Liver (tissue), 3 donors: Measurements from ENCODE around the gene TTYH1.

ENCODE experiments used
- ATF3 ChIP-seq: IDR thresholded peaks from 2 replicates; pipeline ENCODE4 v1.6.1; 2016; ENCODE audit warnings: antibody characterized with exemption
- CTCF ChIP-seq: fragments of 150-350 bp; IDR thresholded peaks from 2 replicates; pipeline ENCODE4 v1.5.1; 2017; ENCODE audit warnings: improper control_type of control experiment, low read depth, low read length; ENCODE audit not compliant: missing input control
- EGR1 ChIP-seq, 2 donors: IDR thresholded peaks; 2 replicates each; pipeline ENCODE4 v1.6.1; 2016 to 2018; ENCODE audit warnings: antibody characterized with exemption in 2 of 2, low read depth in 2 of 2
- FOXA1 ChIP-seq: IDR thresholded peaks from 2 replicates; pipeline ENCODE4 v1.6.1; 2016; ENCODE audit warnings: antibody characterized with exemption
- GABPA ChIP-seq, 2 donors: IDR thresholded peaks in 1 of 2; conservative IDR thresholded peaks in 1 of 2; 2 replicates each; pipeline ENCODE4 v1.6.1; 2016; ENCODE audit warnings: antibody characterized with exemption in 2 of 2, mild to moderate bottlenecking in 1 of 2, moderate library complexity in 1 of 2
- JUND ChIP-seq, 2 donors: IDR thresholded peaks; 2 replicates each; pipeline ENCODE4 v1.6.1; 2016; ENCODE audit warnings: antibody characterized with exemption in 2 of 2
- RAD21 ChIP-seq, 2 donors: IDR thresholded peaks; 2 replicates each; pipeline ENCODE4 v1.6.1; 2016; ENCODE audit warnings: antibody characterized with exemption in 2 of 2, mild to moderate bottlenecking in 2 of 2
- REST ChIP-seq: IDR thresholded peaks from 2 replicates; pipeline ENCODE4 v1.6.1; 2016; ENCODE audit warnings: antibody characterized with exemption, mild to moderate bottlenecking
- SP1 ChIP-seq: IDR thresholded peaks from 2 replicates; pipeline ENCODE4 v1.6.1; 2018; ENCODE audit warnings: antibody characterized with exemption, mild to moderate bottlenecking
- TAF1 ChIP-seq: conservative IDR thresholded peaks from 2 replicates; pipeline ENCODE4 v1.6.1; 2016; ENCODE audit warnings: antibody characterized with exemption, mild to moderate bottlenecking
- YY1 ChIP-seq: IDR thresholded peaks from 2 replicates; pipeline ENCODE4 v1.6.1; 2016; ENCODE audit warnings: antibody characterized with exemption, mild to moderate bottlenecking
- TF ChIP-seq, protein P1 (sequence below): IDR thresholded peaks from 2 replicates; pipeline ENCODE4 v1.6.1; 2016; ENCODE audit warnings: antibody characterized with exemption
- TF ChIP-seq, protein P2 (sequence below): IDR thresholded peaks from 2 replicates; pipeline ENCODE4 v1.6.1; 2016; ENCODE audit warnings: antibody characterized with exemption
- donor health status: healthy.
- donor health status: healthy.

DNA sequence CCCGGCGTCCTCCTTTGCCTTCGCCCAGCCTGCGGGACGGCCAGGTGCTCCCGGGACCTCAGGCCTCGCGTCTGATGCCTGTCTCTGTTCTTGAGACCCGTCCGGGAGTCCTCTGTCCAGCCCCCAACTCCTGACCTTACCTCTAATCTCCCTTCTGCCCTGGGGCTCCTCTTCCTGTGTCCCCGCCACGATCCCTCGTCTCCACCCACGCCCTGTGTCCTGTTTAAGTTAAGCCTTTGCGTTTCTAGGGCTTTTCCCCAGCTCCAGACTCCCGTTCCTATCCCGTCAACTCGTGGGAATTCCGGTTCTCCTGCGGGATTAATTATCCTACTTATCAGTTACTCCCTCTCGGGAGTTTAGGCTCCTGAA is 34.4 kb downstream of the TTYH1 start:
- TF ChIP-seq, protein P1, sequence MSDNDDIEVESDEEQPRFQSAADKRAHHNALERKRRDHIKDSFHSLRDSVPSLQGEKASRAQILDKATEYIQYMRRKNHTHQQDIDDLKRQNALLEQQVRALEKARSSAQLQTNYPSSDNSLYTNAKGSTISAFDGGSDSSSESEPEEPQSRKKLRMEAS: no peak
- TF ChIP-seq CTCF (no peak), TAF1 (no peak), REST (no peak), SP1 (no peak), GABPA (IDR thresholded peaks at IDR 0.05 in 1 of 2, conservative IDR thresholded peaks at IDR 0.05 in 1 of 2) (no peak), RAD21 (IDR thresholded peaks at IDR 0.05) (no peak), YY1 (no peak), FOXA1 (no peak), JUND (IDR thresholded peaks at IDR 0.05) (no peak), ATF3 (no peak), EGR1 (IDR thresholded peaks at IDR 0.05; ENCODE audit: low read depth in 2 of 2) (no peak)
- TF ChIP-seq, protein P2, sequence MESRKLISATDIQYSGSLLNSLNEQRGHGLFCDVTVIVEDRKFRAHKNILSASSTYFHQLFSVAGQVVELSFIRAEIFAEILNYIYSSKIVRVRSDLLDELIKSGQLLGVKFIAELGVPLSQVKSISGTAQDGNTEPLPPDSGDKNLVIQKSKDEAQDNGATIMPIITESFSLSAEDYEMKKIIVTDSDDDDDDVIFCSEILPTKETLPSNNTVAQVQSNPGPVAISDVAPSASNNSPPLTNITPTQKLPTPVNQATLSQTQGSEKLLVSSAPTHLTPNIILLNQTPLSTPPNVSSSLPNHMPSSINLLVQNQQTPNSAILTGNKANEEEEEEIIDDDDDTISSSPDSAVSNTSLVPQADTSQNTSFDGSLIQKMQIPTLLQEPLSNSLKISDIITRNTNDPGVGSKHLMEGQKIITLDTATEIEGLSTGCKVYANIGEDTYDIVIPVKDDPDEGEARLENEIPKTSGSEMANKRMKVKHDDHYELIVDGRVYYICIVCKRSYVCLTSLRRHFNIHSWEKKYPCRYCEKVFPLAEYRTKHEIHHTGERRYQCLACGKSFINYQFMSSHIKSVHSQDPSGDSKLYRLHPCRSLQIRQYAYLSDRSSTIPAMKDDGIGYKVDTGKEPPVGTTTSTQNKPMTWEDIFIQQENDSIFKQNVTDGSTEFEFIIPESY: no peak
